NB4 (cell line): ENCODE data around the gene PODNL1.

ENCODE experiments used
- DNase-seq: peaks from one replicate; pipeline ENCODE4 v3.0.0; 2010; ENCODE audit warnings: low read depth
- H3K4me3 ChIP-seq: one replicate; pipeline ENCODE4 v1.5.1; 2011; ENCODE audit warnings: mild to moderate bottlenecking, low read depth, low read length, moderate library complexity
- CTCF ChIP-seq: IDR thresholded peaks from one replicate; pipeline ENCODE4 v1.5.1; 2012; ENCODE audit warnings: low read depth, low read length
- MAX ChIP-seq: IDR thresholded peaks from 2 replicates; pipeline ENCODE4 v1.6.1; 2011; ENCODE audit warnings: low read depth, low read length
- MYC ChIP-seq: IDR thresholded peaks from 2 replicates; pipeline ENCODE4 v1.6.1; 2011; ENCODE audit warnings: low read depth, low read length
- POLR2A ChIP-seq: IDR thresholded peaks from 2 replicates; pipeline ENCODE4 v1.6.1; 2011; ENCODE audit warnings: mild to moderate bottlenecking; ENCODE audit not compliant: insufficient read length; ENCODE audit errors: extremely low read depth

The PODNL1 gene

GRCh38 chr19:13980340-13980739 is 42.1 kb upstream of the PODNL1 start:
- TF ChIP-seq MAX (no peak), MYC (no peak), CTCF (no peak), POLR2A (no peak)
- DNase-seq, result no peak
- no peak overlapping the region for H3K4me3 ChIP-seq

- TF ChIP-seq MYC (no peak), CTCF (no peak), MAX (no peak), POLR2A (no peak)
- H3K4me3 ChIP-seq, result no peak overlapping the region
- no peak for DNase-seq
Measured at GRCh38 chr19:13979686-13980085, 41.5 kb upstream of the PODNL1 start.

- no peak for TF ChIP-seq MYC
- no peak for TF ChIP-seq CTCF
- TF ChIP-seq MAX, result no peak
- no peak for TF ChIP-seq POLR2A
- DNase-seq, result no peak
- no peak overlapping the region for H3K4me3 ChIP-seq
Measured at GRCh38 chr19:13979244-13979615, 41.0 kb upstream of the PODNL1 start.

- TF ChIP-seq POLR2A, result no peak
- no peak for TF ChIP-seq CTCF
- no peak for TF ChIP-seq MAX
- no peak overlapping the region for H3K4me3 ChIP-seq
- DNase-seq, result no peak
Measured at GRCh38 chr19:13978351-13979243, 40.4 kb upstream of the PODNL1 start.

GRCh38 chr19:13977803-13978202 is 39.6 kb upstream of the PODNL1 start:
- DNase-seq, result no peak
- no peak overlapping the region for H3K4me3 ChIP-seq
- TF ChIP-seq MAX, result no peak
- TF ChIP-seq CTCF, result no peak
- no peak for TF ChIP-seq MYC
- TF ChIP-seq POLR2A, result no peak
